D721Med (cell line): ENCODE results near the gene ST7.
"Not testable (repeated sequence)": the region's sequence is repeated elsewhere in the genome, so short reads cannot be mapped to it uniquely, and the experiment has no call there.

Experiments
- DNase-seq: peaks from one replicate; pipeline ENCODE4 v3.0.0; 2011; ENCODE audit warnings: low spot score; ENCODE audit not compliant: insufficient read length
- FAIRE-seq: peaks from 2 replicates; lab custom pipeline; 2011; peaks lifted over from hg19 to GRCh38; lab: Jason Lieb, UNC
- TF ChIP-seq, protein P1 (sequence below): IDR thresholded peaks from 2 replicates; pipeline ENCODE4 v1.5.1; 2012; ENCODE audit warnings: mild to moderate bottlenecking, control low read depth; ENCODE audit not compliant: insufficient read depth; ENCODE audit errors: missing control alignments

The ST7 gene

DNA sequence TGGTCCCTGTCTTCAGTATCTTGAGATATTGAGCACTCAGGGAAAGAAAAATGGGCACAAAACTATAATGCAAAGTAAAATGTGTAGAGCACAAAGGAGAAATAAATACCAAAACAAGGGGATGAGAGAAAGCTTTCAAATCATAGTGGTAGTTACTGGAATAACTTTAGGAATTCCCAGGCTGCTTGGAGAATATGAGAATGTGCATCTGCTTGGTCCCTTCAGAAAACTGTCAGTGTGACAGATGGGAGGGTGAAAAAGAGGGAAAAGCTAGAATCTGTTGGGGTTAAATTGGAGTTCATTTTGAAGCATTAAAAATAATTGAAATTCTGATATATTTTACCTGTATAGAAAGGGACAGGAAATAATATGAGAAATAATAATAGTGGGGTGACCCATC, 15.3 kb downstream of the ST7 start:
- DNase-seq, result no peak
- FAIRE-seq, result no peak
- TF ChIP-seq, protein P1, sequence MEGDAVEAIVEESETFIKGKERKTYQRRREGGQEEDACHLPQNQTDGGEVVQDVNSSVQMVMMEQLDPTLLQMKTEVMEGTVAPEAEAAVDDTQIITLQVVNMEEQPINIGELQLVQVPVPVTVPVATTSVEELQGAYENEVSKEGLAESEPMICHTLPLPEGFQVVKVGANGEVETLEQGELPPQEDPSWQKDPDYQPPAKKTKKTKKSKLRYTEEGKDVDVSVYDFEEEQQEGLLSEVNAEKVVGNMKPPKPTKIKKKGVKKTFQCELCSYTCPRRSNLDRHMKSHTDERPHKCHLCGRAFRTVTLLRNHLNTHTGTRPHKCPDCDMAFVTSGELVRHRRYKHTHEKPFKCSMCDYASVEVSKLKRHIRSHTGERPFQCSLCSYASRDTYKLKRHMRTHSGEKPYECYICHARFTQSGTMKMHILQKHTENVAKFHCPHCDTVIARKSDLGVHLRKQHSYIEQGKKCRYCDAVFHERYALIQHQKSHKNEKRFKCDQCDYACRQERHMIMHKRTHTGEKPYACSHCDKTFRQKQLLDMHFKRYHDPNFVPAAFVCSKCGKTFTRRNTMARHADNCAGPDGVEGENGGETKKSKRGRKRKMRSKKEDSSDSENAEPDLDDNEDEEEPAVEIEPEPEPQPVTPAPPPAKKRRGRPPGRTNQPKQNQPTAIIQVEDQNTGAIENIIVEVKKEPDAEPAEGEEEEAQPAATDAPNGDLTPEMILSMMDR, result no peak

DNA sequence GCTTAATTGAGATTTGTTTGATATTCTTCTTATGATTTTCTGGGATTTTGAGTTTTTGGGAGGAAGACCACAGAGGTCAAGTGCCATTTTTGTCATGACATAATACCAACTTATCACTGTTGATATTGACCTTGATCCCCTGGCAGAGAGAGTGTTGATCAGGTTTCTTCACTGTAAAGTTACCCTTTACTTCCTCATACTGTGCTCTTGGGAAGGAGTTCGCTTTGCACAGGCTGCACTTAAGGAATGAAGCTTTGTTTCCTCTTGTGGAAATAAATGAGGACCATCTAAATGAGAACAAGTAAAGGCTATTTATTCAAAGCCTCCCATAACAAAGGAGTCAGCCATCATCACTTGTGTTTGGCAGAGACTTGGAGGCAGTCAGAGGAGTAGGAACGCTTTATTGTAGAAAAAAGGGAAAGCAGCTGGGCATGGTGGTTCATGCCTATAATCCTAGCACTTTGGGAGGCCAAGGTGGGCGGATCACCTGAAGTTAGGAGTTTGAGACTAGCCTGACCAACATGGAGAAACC, 16.1 kb downstream of the ST7 start:
- TF ChIP-seq, protein P1, result no peak
- no peak for DNase-seq
- no peak for FAIRE-seq

DNA sequence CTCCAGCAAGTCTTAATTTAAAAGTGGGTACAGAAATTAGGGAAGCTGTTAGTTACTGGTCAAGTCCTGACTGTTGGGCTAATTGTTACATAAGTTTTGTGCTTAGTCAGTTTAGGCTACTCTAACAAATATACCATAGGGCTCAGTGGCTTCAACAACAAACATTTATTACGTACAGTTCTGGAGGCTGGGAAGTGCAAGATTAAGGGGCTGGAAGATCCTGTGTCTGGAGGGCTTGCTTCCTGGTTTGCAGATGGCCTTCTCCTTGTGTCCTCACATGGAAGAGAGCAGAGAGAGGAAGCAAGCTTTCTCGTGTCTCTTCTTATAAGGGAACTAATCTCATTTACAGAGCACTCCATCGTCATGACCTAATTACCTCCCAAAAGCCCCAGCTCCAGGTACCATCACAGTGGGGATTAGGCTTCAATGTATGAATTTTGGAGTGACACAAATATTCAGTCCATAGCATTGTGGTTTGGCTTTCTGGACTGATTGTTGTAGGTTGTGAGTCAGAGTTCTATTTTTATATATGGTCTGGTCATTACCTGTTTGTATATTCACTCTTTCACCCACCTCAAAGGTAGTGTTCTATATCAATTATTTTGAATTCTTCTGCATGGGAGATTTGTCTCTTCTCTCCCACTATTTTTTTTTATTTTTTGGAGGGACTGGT, 17.1 kb downstream of the ST7 start:
- FAIRE-seq, result no peak
- no peak for DNase-seq
- TF ChIP-seq, protein P1, result no peak

DNA sequence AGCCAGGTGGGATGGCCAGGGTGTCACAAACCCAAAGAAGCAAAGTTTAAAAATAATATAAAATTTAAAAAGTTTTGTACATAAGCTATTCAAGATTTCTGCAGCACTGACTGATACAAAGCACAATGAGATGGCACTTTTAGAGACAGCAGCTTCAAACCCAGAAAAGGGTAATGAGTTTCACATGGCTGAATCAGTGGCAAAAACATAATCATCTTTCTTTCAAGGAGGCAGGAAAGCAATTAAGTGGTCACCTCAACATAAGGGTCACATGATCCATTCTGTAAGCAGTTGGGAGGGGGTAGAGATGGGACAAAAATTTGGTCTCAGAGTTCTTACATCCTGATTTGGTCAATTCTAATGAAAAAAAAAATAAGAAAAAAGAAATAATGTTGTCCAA, 17.9 kb downstream of the ST7 start:
- not testable (repeated sequence) for FAIRE-seq, DNase-seq

DNA sequence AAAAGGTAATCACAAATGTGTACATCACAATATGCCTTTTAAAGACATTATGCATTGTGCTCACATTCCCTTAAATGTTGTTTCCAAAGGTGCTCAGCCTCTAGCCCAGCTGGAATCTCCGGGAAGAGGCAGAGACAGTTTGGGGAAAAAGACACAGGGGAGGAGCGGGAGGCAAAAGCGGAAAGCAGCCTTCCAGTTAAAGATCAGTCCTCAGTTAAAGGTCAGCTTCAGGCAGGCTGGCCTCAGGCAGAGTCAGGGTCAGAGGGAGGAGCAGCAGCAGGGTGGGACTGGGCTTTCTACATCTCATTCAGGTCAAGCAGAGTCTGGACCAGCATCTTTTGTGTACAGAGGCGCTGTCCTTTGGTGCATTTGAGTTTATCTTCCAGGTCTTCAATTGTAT, 18.6 kb downstream of the ST7 start:
- FAIRE-seq (no peak), DNase-seq (no peak)

DNA sequence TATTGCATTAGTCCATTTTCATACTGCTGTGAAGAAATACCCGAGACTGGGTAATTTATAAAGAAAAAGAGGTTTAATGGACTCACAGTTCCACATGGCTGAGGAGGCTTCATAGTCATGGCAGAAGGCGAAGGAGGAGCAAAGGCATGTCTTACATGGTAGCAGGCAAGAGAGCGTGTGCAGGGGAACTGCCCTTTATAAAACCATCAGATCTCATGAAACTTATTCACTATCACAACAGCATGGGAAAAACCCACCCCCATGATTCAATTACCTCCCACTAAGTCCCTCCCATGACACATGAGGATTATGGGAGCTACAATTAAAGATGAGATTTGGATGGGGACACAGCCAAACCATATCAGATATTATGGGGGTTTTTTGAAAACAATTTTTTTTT, 21.7 kb downstream of the ST7 start:
- not testable (repeated sequence) for DNase-seq, FAIRE-seq

More for the DNA sequence above, 18.6 kb downstream of the ST7 start:
- TF ChIP-seq, protein P1, result no peak

DNA sequence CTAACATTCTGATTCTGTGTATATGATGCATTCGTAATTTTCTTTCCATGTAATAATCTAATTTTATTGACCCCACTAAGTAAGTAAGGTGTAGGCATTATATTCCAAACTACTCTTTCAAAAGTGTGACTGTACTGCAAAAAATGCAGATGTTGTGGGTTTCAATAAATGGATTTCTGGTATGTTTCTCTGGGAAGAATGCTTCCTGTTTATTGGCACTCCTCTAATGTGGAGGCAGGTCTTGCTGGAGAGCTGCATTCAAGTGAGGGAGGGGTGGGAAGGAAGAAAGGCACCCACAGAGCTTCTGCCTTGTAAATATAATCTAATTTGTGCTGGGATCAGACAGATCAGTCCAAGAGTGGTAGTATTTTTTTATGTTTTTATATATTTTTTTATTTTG, 23.9 kb downstream of the ST7 start:
- FAIRE-seq, result no peak
- TF ChIP-seq, protein P1, result no peak
- DNase-seq, result no peak

DNA sequence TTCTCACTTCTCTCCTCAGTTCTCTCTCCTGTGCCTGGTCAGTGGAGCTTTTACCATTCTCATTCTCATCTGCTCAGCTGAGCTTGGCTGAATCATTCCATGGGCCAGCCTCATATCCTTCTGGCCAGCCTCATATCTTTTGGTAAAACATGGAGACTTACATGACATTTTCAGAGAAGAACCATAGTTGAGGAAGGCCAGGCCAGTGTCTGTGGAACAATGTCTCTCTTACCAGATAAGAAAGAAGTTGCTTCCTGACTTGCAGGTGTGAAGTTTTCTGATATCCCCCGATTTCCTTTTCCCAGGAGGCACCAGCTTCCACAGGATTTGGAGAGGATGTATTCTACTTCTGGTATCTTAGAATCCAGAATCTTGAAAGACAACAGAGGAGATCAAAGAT, 24.7 kb downstream of the ST7 start:
- TF ChIP-seq, protein P1, result no peak
- FAIRE-seq (no peak), DNase-seq (no peak)
